NCI-H446 treated with DMSO at 0.1 percent for 48 hours (cell line): ENCODE measurements around the gene MACROD2.
A peak's percentile ranks its signal among the peaks of the same experiment; 100 is the strongest.

ENCODE experiments used
- DNase-seq: peaks from one replicate; lab custom pipeline; 2025; lab: John Stamatoyannopoulos, UW

Gene MACROD2

GRCh38 chr20:15594158-15594695, 1598.9 kb downstream of the MACROD2 start:
- no peak for DNase-seq

- no peak for DNase-seq
Measured at GRCh38 chr20:15596220-15596890, 1601.0 kb downstream of the MACROD2 start.

GRCh38 chr20:15597306-15597705, 1602.0 kb downstream of the MACROD2 start:
- DNase-seq: no peak

GRCh38 chr20:15599961-15600360, 1604.6 kb downstream of the MACROD2 start:
- no peak for DNase-seq

- no peak for DNase-seq
Measured at GRCh38 chr20:15600565-15600964, 1605.2 kb downstream of the MACROD2 start.

GRCh38 chr20:15603506-15603905, 1608.2 kb downstream of the MACROD2 start:
- DNase-seq: no peak

GRCh38 chr20:15603978-15604805, 1608.9 kb downstream of the MACROD2 start:
- DNase-seq: no peak

GRCh38 chr20:15609921-15610320, 1614.6 kb downstream of the MACROD2 start:
- DNase-seq: no peak

- peak; percentile 78 for DNase-seq
Measured at GRCh38 chr20:15610787-15611186, 1615.5 kb downstream of the MACROD2 start.

GRCh38 chr20:15611541-15611940, 1616.2 kb downstream of the MACROD2 start:
- DNase-seq: no peak

GRCh38 chr20:15612198-15612597, 1616.9 kb downstream of the MACROD2 start:
- no peak for DNase-seq

GRCh38 chr20:15612769-15613168, 1617.5 kb downstream of the MACROD2 start:
- no peak for DNase-seq

GRCh38 chr20:15613530-15613929, 1618.2 kb downstream of the MACROD2 start:
- no peak for DNase-seq

GRCh38 chr20:15616626-15617025, 1621.3 kb downstream of the MACROD2 start:
- no peak for DNase-seq

GRCh38 chr20:15618110-15618509, 1622.8 kb downstream of the MACROD2 start:
- no peak for DNase-seq

GRCh38 chr20:15618912-15619311, 1623.6 kb downstream of the MACROD2 start:
- no peak for DNase-seq

GRCh38 chr20:15619341-15619740, 1624.0 kb downstream of the MACROD2 start:
- DNase-seq: no peak

- DNase-seq: no peak
Measured at GRCh38 chr20:15619816-15620215, 1624.5 kb downstream of the MACROD2 start.

GRCh38 chr20:15622368-15622767, 1627.1 kb downstream of the MACROD2 start:
- no peak for DNase-seq

- DNase-seq: no peak
Measured at GRCh38 chr20:15623215-15623614, 1627.9 kb downstream of the MACROD2 start.

GRCh38 chr20:15625981-15626380, 1630.7 kb downstream of the MACROD2 start:
- no peak for DNase-seq

GRCh38 chr20:15627089-15627488, 1631.8 kb downstream of the MACROD2 start:
- no peak for DNase-seq

GRCh38 chr20:15627501-15627903, 1632.2 kb downstream of the MACROD2 start:
- no peak for DNase-seq
